CD4-positive, alpha-beta T cell treated with Interleukin-4 for 4 hours (primary cell): ENCODE results near the gene OSCP1.

Experiments used
- DNase-seq: peaks from one replicate; pipeline ENCODE4 v3.0.0-alpha.2; 2020

OSCP1 gene

GRCh38 chr1:36400825-36401601 lies 49.2 kb downstream of the OSCP1 start:
- peak; percentile 41 for DNase-seq

DNA sequence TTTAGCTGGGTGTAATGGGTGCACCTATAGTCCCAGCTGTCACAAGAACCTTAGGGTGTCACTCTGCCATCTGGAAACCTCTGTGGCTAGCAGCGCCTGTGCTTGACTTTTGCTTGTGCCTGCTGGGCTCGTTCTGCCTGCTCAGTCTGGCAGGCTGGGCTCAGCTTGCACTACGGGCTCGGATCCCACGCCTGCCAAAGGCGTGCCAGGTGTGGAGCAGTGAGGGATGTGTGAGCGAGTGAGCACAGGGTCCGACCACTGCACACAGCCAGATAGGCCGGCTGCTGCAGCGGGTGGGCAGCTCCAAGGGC lies 49.8 kb downstream of the OSCP1 start:
- DNase-seq, result no peak

- no peak for DNase-seq
Measured at GRCh38 chr1:36398370-36398977, 51.8 kb downstream of the OSCP1 start.

DNA sequence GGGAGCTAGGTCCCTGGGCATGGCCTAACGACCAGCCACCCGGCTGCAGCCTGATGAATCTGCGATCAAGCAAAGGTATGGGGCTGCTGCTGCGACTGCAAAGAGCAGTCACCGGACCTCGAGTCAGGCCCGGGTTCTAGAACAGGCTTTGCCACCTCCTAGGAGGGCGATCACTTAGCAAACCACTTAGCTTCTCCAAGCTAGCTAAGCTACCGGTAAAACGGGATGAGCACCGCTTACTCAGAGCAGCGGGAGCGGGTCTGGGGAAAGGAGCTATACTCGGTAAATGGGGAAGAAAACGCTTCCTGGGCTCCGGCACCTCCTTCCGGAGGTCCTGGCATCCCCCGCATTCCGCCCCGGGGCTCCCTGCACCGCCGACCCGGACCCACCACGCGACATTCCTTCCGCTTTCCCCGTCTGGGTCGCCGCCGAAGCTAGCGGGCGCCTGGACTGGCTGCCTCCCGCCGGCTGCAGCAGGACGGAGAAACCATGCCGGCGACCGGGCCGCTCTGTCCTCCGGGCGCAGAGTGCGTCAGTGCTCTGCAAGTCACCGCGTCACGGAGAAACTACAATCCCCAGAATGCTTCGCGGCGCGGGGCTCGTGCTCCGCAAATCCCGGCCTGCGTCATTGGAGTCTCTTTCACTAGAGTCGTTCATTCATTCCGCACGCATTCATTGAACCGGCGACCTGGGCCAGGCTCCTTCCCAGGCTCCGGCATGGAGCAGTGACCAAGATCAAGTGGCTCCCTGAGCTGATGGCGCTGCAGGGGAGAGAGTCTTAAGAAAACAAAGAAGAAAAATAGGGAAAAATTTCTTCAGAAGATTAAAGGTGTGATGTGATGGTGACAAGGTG lies 52.6 kb downstream of the OSCP1 start, which contains the start of gene LSM10:
LSM10 (minus strand) TSS at position 531 of the 853 bp plus-strand sequence. CDS start 3,779 bp downstream, outside the sequence.
- DNase-seq, result peak; percentile 89

DNA sequence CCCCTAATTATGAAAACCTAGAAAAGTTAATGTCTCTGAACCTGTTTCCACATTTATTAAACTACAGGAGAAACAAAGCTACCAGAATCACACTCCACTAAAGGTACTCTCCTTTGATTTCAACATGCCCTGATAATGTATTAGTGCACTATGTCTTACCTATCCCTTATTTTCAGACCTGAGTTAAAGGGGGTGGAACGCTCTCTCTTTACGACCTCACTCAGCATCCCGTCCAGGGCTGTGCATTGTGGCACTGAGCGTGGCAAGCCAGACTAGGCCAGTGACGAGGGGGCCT lies 53.2 kb downstream of the OSCP1 start:
- DNase-seq, result peak; percentile 23

DNA sequence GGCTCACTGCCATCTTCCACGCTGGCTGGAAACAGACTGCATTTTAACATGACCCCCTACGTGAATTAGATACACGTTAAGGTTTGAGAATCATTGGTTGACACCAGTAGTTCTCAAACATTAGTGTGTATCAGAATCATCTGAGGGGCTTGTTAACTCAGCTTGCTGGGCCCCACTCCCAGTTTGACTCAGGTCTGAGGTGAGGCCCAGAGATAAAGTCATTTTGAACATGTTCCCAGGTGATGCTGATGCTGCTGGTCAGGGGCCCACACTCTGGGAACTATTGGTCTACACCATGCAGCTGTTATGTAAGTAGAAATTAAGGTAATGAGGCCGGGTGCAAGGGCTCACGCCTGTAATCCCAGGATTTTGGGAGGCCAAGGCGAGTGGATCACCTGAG lies 53.9 kb downstream of the OSCP1 start:
- DNase-seq, result no peak

- DNase-seq, result no peak
Measured at GRCh38 chr1:36393686-36394085, 56.6 kb downstream of the OSCP1 start.

GRCh38 chr1:36392836-36393235 lies 57.4 kb downstream of the OSCP1 start:
- DNase-seq, result no peak

DNA sequence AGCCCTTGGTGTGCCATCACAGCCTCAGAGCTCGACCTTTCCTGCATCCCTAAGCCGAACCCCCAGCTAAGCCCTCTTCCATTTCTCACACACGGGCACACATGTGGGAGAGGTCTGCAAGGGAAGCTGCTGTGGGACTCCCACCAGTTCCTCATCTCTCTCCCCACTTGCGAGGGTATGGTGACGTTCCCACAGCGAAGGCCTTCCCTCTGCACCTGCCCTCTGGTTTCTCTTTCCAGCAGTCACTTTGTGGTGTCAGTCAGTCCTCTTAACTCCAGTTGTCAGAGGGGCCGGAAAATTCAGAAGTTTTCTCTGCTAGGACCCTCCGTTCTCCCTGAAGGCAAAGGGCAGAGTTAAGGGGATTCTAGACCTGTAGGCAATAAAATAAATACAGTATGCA lies 59.0 kb downstream of the OSCP1 start:
- no peak for DNase-seq

- DNase-seq, result no peak
Measured at GRCh38 chr1:36390411-36390810, 59.8 kb downstream of the OSCP1 start.

DNA sequence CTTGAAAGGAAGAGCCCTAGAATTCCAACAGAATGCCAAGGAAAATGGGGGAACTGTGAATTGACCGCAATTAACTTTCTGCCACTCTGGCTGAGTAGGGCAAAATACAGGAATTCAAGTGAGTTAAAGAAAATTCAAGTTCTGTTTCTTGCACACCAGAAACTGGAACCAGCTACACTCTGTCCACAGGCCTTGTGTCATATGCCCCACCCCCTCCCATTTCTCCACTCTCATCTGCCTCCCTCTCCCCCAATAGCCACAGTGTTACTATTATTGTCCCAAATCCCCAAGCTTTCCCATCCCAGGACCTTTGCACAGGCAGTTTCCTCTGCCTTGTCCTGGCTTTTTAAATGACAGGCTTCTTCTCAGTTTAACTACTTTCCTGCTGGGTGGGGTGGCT lies 60.3 kb downstream of the OSCP1 start:
- DNase-seq, result no peak

GRCh38 chr1:36389261-36389660 lies 61.0 kb downstream of the OSCP1 start:
- DNase-seq, result no peak

DNA sequence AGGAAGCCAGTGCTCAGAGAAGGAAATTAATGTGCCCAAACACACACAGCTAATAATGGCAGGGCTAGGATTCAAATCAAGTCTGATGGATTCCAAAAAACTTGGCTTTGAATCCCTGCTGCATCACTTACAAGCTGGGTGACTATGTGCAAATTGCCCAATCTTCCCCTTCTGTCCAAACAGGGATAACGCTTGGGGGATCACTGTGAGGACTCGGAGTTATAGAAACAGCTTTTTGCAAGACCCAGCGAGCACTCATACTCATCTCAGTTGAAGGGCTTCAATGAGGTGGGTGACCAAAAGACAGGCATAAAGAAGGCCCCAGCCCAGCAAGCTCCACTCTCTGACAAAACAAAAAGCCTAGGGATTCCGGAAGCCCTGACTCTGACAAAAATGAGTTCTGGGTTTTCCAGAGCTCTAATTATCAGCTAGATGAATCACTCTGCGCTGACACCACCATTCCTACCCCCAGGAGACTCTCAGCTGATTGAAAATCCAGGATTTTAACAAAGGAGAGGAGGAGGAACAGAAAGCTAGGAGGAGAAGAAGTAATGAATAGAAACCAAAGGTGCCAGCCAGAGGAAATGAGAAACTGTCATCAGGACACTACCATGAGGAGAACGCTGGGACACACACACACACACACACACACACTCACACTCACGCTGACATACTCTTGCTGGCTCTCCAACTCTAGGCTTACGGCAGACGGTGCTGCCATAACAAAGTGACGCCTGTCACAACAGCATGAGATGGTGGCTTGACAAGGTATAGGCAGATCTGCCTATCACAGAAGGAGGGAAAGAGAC lies 62.9 kb downstream of the OSCP1 start:
- DNase-seq, result no peak

DNA sequence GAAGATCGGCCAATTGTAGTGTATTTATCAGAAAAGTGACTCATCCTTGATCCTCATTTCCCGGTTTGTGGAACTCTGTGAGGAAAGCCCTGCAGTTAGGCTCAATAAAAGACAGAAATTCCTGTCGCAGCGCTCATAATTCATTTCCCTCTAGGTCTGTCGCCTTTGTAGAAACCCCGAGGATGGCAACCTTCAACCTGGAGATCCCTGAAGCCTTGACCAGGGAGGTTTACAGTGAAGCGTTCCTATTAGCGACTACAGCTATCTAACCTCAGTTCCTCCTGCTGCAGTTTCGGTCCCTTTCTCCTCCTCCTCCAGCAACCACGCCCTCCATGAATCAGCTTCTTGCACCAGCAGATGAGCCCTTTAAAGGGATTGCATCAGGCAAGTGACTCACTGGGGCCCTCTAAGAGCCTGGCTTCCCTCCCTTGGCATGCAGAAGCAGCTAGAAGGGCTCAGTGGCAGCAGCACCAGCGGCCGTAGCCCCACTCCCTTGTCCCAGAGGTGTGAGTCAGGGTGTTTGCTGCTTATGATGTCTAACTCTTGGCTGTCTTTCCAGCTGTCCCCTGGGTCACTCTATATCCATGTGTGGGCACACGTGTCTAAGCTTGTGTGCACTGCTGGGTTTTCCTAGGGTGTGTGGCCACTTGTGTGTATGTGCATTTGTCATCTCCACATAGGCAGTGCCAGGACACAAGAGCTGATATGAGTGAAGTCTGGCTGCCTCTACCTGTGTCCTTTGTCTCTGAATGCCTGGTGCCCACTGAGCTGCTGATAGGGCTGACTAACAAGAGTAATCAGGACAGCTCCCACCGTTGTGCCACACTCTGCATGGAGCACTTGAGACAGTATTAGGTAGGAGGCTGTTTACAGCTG lies 63.7 kb downstream of the OSCP1 start:
- DNase-seq, result peak; percentile 97

- DNase-seq, result peak; percentile 99
Measured at GRCh38 chr1:36385410-36386264, 64.6 kb downstream of the OSCP1 start, which contains the start of gene STK40. Gene STK40 (minus strand): TSS chr1:36385924. CDS start chr1:36361332, 24,592 bp downstream.

- peak; percentile 44 for DNase-seq
Measured at GRCh38 chr1:36384542-36385409, 65.5 kb downstream of the OSCP1 start.

DNA sequence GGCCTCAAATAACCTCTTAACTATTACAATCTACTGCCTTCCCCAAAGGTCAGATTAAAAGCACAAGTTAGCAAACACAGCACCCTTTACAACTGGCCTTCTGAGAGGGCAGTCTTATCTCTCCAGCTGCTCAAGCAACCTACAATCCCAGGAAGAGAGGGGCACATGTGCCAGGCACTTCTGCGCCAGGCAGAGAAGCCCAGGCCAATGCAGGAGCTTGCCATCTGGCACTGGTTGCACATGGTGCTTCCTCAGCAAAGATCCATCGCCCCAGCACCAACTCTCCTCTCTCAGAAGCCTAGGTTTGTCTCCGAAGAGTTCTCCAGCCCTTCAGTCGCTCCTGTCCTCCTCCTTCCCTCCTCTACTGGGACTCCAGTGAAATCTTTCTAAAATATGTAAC lies 67.0 kb downstream of the OSCP1 start:
- no peak for DNase-seq

DNA sequence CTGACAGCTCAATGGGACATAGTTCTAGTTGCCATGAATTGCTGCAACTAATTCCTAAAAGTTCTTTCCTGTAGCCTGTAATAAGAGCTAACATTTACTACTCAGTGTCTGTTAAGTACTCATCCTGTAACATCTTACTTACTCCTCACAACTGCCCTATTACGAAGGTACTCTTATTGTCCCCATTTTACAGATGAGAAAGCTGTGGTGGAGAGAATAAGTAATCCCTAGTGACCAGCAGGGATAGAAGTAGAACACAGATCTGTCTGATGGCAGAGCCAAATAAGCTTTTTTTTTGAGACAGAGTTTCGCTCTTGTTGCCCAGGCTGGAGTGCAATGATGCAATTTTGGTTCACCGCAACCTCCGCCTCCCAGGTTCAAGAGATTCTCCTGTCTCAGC lies 67.6 kb downstream of the OSCP1 start:
- DNase-seq, result no peak

- DNase-seq, result no peak
Measured at GRCh38 chr1:36382231-36382630, 68.0 kb downstream of the OSCP1 start.

DNA sequence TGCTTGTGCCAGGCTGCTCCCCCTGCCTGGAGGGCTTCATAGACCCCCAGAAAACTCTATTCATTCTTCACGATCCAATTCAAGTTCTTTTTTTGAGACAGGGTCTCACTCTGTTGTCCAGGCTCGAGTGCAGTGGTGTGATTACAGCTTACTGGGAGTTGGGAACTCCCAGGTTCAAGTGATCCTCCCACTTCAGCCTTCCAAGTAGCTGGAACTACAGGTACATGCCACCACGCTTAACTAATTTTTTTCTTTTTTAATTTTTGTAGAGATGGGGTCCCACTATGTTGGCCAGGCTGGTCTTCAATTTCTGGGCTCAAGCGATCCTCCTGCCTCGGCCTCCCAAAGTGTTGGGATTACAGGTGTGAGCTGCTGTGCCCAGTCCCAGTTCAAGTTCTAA lies 68.8 kb downstream of the OSCP1 start:
- DNase-seq, result no peak
